HL-60/S4 treated with phorbol 12-myristate 13-acetate at 8.2 ng/mL for 4 days and 3 days (cell line): ENCODE results near the gene CENPM.

Source experiments
- in situ Hi-C: fragments of 300-500 bp; cut with MboI; formaldehyde crosslinking; loops from 2 replicates; pipeline ENCODE4 v1.15.0; 2022; ENCODE audit warnings: low sequenced_read_pairs

CENPM gene, protein sequence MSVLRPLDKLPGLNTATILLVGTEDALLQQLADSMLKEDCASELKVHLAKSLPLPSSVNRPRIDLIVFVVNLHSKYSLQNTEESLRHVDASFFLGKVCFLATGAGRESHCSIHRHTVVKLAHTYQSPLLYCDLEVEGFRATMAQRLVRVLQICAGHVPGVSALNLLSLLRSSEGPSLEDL

DNA sequence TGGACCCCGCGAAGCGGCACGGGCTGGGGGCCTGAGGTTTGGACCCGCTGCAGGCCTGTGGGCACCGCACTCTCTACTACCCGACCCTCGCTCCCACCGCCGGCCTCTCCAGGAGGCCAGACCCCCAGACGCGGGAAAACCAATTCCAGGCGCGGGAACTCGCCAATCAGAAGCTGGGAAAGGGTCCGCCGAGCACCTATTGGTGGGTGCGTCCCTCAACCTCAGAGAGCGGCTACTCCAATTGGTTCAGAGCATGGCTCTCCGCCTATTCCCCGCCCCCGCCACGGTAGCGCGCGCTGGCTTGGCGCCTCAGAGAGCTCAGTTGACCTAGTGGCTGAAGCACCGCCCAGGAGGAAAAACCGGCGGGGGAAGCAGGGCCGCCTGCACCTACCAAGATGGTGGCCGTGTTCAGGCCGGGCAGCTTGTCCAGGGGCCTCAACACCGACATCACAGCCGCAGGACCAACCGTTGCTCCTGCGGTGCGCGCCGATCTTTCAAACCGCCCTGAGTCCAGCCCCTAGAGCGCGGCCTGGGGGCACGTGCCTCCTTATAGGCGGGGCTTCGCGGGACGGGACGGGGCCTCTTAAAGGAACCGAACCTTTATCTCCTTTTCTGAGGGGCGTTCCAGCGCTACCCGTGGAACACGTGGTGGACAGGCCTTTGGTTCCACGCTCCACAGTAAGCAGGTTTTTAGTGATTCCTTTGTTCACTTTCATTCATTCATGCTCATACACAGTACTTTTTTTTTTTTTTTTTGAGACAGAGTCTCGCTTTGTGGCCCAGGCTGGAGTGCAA lies at the start of gene CENPM:
CENPM (minus strand) TSS at position 524 of the 795 bp plus-strand sequence; CDS start at position 448, 76 bp downstream.
- in situ Hi-C loops, result no loop called here

DNA sequence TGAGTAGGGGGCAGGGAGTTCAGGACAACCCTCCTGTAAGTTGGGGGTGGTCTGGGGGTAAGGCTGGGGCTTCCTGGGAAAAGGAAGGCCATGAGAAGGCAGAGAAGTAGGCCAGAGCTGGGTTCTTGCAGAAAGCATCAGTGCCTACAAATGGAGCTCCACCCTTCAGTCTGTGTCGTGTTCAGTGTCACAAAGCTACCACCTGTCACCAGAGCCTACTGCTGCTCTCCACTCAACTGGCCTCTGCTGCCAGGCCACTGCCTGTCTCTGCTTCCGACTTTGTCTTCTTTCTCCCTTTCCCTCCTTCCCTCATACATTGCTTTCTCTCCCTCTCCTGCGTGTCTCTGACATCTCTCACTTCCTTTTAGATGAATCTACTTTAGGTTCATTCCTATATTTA lies 48.3 kb upstream of the CENPM start:
- in situ Hi-C loops, result no loop called here

DNA sequence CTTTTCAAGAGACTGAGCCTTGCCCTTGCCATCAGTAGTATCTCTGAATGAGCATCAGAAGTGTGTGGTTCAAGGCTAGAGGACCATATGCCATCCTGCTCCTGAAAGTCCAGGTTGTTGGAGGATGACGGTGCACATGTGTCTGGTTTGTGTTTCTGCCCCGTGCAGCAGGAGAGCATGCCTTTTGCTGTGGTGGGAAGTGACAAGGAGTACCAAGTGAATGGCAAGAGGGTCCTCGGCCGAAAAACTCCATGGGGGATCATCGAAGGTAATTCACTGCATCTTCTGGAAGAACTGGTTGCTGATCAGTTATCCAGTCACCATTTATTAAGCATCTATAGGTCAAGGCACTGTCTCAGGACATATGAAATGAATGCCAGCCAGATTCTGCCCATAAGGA lies 45.5 kb upstream of the CENPM start:
- in situ Hi-C loops, result no loop called here

DNA sequence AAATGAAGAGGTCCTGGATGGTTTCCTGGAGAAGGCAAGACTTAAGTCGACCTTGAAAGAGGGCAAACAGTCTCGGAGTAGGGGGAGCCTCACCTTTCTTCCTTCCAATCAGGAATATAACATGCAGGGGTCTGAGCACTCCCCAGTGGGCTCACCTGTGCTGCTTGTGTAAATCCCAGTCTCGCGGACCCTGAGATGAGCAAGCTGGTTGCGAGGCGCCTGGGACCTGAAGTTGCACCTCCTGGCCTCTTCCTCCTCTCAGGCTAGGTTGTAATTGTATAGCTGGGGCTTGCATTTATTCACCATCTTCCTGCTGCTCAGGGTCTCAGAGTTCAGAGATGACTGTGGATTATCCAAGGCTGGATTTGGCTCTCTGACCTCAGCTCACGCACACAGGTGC lies 44.2 kb upstream of the CENPM start:
- in situ Hi-C loops, result no loop called here

DNA sequence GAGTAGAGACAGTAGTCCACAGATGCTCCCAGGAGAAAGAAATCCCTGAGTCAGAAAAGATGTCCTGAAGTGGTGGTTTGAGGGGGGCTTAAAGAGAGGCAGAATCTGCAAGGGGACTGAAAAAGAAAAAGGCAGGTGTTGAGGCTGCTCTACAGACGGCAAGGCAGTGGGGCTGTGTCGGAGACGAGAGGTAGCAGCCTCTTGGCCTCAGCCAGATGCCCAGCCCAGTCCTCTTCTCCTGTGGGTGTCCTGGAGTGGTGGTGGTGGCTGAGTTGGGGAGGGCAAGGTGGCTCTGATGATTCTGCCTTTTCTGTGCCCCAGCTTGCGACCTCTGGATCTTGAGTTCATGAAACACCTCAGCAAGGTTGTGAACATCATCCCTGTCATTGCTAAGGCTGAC lies 42.3 kb upstream of the CENPM start:
- in situ Hi-C loops, result no loop called here

DNA sequence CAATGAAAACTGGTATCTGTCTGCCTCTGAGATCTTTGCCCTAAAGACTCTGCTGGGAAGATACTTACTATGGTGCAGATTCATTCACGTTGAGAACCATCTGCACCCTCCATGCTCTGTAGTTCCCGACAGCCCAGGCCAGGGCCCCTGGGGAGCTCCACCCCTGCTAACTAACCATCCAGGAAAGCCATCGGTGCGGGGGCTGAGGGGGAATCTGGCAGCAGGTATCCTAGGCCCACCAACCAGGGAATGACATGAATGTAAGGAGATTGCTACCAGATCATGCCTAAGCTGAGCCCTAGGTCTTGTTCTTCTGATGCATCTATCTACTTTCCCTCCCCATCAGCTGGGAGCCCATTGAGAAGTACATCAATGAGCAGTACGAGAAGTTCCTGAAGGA lies 40.3 kb upstream of the CENPM start:
- in situ Hi-C loops, result no loop called here

DNA sequence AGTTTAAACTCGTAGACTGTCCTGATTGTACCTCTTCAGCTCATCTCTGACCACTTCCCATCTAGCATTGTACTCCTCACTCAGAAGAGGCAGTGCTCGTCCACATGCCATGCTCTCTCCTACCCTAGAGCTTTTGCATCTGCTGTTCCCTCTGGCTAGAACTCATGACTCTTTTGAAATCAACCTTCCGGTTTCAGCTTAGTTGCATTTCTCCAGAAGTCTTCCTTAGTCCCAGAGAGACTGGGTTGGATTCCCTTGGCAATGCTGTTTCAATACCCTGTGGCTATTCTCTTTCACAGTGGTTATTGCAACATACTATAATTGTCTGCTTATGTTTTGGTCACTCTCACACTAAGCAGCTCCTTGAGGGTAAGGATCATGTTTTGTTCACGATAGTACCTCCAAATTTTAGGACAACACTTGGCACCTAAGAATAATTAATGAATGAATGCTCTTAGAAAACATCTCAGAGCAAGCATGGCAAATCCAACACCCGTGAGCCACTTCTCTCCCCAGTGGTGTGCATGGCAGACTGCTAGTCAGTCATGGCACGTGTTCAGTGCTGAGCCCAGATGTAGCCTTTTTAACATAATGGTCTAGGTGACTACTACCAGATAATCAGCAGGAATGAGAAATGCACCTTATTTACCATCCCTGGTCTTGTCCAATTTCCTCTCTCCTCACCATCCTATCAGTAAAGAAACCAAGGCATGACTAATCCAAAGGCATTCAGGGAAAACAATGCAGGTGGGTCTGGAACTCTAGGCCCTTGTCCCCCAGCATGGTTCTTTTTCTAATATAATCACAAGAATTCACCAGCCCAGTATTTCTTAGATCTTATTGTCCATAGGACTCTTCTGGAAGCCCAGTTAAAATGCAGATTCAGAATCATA lies 36.8 kb upstream of the CENPM start:
- in situ Hi-C loops, result no loop called here

DNA sequence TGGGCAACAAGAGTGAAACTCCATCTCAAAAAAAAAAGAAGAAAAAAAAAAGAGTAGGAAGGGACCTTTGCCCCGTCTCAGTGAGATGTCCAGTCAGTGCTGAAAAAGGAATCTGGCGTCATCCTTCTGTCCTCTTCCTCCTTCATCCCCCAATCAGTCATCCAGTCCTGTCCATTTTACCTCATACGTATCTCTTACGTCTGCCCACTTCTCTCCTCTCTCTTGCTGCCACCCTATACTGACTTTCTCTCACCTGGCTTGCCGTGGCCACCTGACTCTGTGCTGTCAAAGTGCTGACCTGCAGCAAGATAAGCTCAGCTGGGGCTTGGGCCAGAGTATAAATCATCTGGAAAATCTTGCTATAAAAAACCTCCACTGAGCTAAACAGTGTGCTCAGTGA lies 35.9 kb upstream of the CENPM start:
- in situ Hi-C loops, result no loop called here

DNA sequence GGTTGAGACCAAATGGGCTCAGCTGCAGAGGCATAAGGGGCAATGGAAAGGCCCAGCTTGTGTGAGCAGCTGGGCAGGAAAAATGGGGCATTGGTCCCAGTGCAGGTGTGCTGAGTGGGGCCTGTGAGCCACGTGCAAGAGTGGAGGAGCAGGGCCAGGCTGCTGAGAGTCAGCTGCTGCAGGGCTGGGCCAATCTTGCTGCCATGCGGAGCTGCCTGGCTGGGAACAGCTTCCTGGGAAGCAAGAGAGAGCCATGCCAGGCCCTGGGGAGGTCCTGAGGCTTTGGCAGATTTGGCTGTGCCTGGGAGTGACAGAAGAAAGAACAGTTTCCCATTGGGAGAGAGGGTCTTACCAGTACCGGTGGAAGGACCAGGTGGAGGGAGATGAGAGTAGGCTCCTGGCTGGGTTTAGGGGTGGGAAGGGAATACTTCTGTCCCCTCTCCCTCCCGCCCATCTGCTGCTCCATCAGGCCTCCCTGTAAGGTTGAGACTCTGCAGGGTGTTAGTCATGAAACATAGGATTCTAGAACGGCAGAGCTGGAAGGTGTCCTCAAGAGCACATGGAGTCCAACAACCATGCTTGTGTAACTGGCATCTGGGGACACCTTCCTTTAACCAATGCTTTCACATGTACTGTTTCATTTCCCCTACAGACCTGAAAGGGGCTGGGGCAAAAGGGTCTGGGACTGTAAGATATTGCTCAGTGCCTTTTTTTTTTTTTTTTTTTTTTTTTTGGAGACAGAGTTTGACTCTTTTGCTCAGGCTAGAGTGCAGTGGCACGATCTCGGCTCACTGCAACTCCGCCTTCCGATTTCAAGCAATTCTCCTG lies 32.7 kb upstream of the CENPM start:
- in situ Hi-C loops, result no loop called here

DNA sequence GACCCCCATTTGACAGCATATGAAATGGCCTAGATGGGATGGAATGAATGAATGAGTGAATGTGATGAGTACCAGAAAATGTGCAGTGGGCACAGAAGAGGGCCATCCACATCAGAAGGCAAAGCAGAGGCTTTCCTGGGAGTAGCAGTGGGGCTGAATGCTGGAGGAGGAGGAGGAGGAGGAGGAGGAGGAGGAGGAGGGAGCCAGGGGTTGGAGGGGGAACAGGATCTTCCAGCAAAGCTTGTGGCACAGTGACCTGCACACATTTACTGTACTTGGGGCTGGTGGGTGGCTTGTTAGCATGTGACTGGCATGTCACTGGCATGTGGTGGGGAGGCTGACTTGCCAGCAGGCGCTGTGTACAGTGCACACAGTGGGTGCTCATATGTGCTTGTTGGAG lies 31.8 kb upstream of the CENPM start:
- in situ Hi-C loops, result no loop called here

DNA sequence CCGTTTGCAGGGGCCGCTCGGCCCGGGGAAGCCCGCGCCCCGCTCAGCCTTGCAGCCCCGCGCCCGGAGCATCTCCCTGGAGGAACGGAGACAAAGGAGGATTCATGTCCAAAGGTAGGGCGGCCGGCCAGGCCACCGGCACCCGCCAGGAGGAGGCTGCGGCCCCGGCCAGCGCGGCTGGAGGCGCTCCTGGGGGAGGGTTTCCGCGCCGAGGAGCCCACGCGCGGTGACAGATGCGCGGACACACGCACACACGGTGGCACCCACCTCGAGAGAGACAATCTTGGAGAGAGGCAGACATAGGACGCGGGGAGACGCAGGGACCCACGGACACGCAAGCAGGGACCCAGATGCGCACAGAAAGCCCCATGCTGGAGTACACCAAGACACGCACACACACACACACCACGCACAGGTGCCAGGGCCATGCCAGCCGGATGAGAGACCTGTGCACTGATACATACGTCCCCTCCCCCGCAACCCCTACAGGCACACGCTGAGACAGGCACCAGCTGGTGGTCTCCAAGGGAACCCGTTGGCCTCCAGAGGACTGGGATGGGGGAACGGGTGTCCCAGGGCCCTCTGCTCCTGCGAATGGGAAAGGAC lies 30.1 kb upstream of the CENPM start:
- in situ Hi-C loops, result no loop called here

DNA sequence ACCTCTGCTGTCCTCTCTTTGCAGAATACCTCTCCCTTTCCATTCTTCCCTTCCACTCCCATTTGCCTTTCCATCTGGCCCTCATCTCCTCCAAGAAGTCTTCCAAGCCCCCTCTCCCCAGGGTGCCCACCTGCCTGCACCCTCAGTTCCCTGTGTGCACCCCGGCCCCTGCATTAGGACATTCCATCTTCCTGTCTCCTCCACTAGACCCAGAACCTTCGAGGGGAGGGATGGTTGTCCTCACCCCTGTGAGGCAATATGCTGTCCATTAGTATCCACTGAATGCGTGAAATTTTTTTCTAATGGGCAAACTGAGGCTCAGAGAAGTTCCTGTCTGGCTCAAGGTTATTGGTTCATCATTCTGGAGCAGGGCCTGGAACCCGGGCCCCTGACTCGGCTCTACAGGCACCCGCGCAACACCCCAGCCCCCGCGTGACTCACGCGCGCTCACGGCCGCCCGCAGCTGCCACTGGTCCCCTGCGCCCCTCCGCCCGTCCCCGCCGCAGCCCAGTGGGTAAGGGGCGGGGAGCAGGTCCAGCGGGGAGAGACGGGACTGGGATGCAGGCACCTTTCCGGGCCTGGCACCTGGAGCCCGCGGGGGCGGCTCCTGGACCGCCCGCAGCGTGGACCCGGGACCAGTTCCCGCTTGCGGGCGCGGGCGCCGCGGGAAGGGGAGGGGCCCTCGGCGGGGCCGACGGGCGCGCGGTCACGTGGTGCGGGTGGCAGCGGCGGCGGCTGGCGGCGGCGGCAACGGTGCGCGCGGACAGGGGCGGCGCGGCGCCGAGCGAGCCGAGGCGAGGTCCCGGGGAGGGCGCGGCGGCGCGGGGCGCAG lies 29.3 kb upstream of the CENPM start:
- in situ Hi-C loops, result no loop called here

DNA sequence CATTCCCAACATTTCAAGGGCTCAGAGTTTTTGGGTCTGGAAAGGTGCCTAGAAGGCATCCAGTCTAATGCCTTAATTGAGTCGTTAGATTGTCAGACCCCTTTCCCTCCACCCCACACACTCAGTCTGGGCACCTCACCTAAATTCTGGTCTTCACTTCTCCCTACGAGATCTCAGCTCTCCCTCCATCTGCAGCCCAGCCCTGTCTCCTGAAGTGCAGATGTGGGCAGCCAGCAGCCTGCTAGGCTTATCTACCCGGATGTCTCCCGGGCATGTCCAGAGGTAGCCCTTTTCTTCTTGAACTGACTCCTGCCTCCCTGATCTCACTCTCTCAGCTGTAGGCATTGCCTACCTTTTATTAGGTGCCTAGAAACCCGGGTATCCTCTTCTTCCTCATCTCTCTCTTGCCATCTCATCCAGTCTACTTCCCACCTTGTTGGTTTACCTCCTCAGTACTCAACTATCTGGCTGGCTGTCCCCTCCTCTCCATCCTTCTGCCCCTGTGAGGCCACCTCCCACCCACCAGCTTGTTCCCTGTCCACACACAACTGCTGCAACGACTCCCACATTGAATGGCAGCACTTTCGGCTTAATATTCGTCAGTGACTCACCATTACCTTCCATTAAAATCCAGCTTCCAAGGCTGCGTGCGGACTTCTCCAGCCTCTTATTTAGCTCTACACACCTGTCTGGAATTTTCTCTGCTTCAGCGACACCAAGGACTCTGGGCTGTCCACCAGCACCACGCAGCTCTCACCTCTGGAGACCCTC lies 28.5 kb upstream of the CENPM start:
- in situ Hi-C loops, result no loop called here

DNA sequence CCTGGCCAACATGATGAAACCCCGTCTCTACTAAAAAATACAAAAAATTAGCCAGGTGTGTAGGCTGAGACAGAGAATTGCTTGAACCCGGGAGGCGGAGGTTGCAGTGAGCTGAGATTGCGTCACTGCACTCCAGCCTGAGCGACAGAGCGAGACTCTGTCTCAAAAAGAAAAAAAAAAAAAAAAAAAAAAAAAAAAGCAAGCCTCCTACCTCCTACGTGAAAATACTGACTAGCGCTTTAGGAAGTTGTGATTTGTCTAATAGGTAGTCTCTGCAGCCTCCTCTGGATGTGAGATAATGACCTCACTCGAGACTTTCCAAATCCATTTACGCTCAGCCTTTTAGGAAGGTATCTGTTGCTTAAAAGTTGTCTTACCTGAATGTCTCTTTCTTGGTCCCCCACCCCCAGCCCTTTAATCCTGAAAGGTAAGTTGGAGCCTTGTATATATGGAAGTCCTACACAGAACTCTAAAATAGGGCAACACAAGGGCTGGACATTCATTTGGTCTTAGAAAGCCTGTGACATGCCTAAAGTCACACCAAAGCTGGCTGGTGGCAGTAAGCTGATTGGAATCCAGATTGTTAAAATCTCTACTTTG lies 27.8 kb upstream of the CENPM start:
- in situ Hi-C loops, result loop anchor here (25.0 kb wide), 1 partner anchor 488 kb away; no protein-coding TSS in a partner anchor

DNA sequence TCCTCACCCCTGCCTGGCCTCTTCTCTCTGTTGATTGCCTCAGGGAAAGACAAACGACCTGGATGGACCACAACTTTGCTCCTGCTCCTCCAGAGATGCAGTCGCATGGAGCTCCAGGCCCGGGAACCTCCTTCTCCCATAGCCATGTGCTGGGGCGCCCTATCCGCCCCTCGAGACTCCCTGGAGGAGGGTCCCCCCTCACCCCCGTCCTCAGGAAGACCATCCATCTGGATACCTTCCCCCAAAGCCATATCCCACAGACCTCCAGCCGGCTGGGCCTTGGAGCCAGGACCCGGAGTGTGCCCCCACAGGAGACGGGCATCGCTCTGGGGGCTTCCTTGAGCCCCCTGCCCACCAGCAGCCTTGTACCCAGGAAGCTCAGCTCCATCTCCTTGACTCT lies 24.5 kb upstream of the CENPM start:
- in situ Hi-C loops, result loop anchor here (25.0 kb wide), 1 partner anchor 491 kb away; no protein-coding TSS in a partner anchor

DNA sequence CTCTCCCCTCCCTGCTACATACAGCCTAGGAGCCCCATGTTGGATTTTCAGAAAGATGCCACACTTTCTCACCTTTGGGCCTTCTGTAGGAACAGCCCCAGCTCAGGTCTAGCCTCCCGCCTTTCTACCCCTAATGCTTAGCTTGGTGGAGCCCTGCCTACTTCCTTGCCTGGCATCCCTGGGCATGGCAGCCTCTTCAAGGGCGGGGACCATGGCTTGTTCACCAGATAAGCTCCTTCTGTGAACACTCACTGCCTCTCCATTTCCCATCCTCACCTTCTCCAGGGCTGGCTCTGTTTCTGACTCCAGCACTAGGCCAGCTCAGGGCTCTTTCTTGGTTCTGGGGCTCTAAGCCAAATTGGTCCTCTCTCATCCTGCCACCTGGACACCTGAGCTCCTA lies 23.6 kb upstream of the CENPM start:
- in situ Hi-C loops, result loop anchor here (25.0 kb wide), 1 partner anchor 492 kb away; no protein-coding TSS in a partner anchor

DNA sequence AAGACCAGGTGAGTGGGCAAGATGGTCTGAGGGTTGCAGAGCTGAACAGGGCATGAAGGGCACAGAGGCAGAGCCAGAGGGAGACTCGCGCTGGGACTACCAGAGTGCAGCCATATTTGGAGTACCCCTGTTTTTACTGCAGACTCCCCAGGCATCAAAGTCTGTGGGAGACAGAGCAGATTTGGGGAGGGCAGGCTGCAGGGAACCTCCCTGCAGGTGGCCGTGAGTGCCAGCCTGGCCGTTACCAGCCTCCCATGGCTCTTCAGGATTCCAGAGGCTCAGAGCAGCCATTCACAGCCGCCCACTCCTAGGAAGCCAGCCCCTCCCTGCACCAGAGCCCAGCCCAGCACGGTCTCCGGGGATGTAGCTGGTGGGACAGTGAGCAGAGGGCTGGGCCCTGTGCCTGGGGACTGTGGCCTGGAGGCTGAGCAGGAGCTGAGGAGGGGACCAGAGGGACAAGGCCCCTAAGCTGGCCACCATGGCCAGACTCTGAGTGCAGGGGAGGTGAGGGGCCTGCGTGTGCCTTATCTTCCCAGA lies 22.2 kb upstream of the CENPM start, which contains the start of gene SEPTIN3:
SEPTIN3 (plus strand) TSS at position 334 of the 537 bp plus-strand sequence. CDS start 2,050 bp downstream, outside the sequence.
- in situ Hi-C loops, result loop anchor here (25.0 kb wide), 1 partner anchor 493 kb away; no protein-coding TSS in a partner anchor

DNA sequence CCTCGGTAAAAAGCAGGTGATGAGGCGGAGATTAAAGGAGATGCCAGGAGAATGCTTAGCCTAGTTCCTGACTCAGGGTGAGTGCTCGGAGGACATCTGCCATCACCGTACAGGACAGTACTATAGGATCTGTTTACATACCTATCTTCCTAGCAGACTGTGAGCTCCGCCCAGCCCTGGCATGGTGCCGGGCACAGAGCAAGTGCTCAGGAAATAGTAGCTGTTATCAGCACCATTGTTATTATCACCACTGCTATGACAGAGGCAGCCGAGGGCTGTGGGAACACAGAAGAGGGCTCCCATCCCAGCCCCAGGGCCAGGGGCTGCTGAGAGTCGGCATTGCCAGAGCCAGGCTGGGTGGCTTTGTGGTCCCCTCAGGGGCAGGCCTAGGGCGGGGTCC lies 21.6 kb upstream of the CENPM start:
- in situ Hi-C loops, result loop anchor here (25.0 kb wide), 1 partner anchor 494 kb away; no protein-coding TSS in a partner anchor
